GM12892 (cell line): Measurements from ENCODE around the gene PDSS2.

Experiments used
- DNase-seq: peaks from one replicate; pipeline ENCODE4 v3.0.0; 2011; ENCODE audit not compliant: insufficient read length
- FAIRE-seq: peaks from 2 replicates; lab custom pipeline; 2011; peaks lifted over from hg19 to GRCh38; lab: Jason Lieb, UNC
- POLR2A ChIP-seq: IDR thresholded peaks from 2 replicates; pipeline ENCODE4 v1.6.1; 2011; ENCODE audit warnings: low read depth, low read length, control low read depth
- POLR2AphosphoS5 ChIP-seq: IDR thresholded peaks from 2 replicates; pipeline ENCODE4 v1.6.1; 2011; ENCODE audit warnings: low read depth, low read length, control low read depth
- TAF1 ChIP-seq: IDR thresholded peaks from 2 replicates; pipeline ENCODE4 v1.6.1; 2011; ENCODE audit warnings: low read depth, mild to moderate bottlenecking, control low read depth, low read length, borderline replicate concordance

Gene PDSS2

DNA sequence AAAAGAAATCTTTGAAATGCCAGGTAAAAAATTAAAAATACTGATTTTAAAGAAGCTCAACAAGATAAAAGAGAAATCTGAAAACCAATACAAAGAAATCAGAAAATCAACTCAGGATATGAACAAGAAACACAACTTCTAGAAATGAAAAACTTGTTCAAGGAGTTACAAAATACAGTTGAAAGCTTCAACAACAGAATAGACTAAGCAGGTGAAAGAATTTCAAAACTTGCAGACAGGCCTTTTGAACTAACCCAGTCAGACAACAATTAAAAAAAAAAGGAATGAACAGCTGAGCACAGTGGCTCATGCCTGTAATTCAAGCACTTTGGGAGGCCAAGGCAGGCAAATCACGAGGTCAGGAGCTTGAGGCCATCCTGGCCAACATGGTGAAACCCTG lies 57.8 kb downstream of the PDSS2 start:
- no peak for TF ChIP-seq TAF1
- TF ChIP-seq POLR2A: no peak
- no peak for TF ChIP-seq POLR2AphosphoS5
- DNase-seq (no peak), FAIRE-seq (no peak)

GRCh38 chr6:107400616-107401147 lies 58.7 kb downstream of the PDSS2 start:
- FAIRE-seq (peak; percentile 60), DNase-seq (no peak)
- TF ChIP-seq POLR2A (no peak), TAF1 (no peak), POLR2AphosphoS5 (no peak)

- TF ChIP-seq POLR2A: no peak
- FAIRE-seq: no peak
Observed at GRCh38 chr6:107399935-107400334, 59.4 kb downstream of the PDSS2 start.

GRCh38 chr6:107398001-107398400 lies 61.4 kb downstream of the PDSS2 start:
- TF ChIP-seq TAF1 (no peak), POLR2AphosphoS5 (no peak), POLR2A (no peak)
- FAIRE-seq (no peak), DNase-seq (no peak)

More at GRCh38 chr6:107399935-107400334, 59.4 kb downstream of the PDSS2 start:
- DNase-seq: no peak

- no peak for TF ChIP-seq TAF1
- TF ChIP-seq POLR2AphosphoS5: no peak
- FAIRE-seq: no peak
- DNase-seq: no peak
Observed at GRCh38 chr6:107396211-107396610, 63.2 kb downstream of the PDSS2 start.

GRCh38 chr6:107392069-107392468 lies 67.3 kb downstream of the PDSS2 start:
- TF ChIP-seq POLR2AphosphoS5: no peak
- no peak for TF ChIP-seq TAF1
- TF ChIP-seq POLR2A: no peak
- DNase-seq (no peak), FAIRE-seq (no peak)

DNA sequence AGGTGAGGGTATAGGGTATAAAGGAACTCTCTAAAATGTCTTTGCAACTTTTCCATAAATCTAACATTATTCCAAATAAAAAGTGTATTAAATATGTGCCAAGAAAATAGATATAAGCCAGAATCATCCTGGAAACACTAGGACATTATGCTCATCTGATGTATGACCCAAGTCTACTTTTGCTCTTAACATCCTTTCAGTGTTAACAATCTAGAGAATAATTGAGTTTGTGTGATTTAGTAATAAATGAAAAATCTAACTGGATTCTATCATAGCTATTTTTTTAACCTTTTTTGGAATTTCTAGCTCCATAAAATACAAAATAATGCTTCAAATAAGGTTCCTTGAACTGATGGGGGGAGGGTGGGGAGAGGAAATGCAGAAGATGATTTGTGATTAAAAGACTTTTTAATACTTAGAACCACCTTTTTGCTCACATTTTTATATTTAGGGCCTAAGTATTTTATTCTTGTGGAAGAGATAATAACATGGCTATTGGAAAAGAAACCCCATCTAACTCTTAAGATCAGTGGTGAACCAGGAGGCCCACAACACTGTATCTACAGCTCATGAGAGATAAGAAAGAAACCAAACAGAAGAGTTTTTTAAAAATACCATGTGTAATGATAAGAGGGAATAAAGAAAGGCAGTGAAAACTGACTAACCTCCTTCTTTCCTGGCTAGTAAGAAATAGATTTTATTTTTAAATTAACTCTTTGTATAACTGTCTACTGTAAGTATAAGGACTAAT lies 68.5 kb downstream of the PDSS2 start:
- DNase-seq (no peak), FAIRE-seq (no peak)
- TF ChIP-seq POLR2A: no peak
- TF ChIP-seq TAF1: no peak
- no peak for TF ChIP-seq POLR2AphosphoS5

- no peak for TF ChIP-seq POLR2AphosphoS5
- TF ChIP-seq TAF1: no peak
- TF ChIP-seq POLR2A: no peak
- no peak for FAIRE-seq
- no peak for DNase-seq
Observed at GRCh38 chr6:107390056-107390455, 69.3 kb downstream of the PDSS2 start.

- FAIRE-seq (no peak), DNase-seq (no peak)
- TF ChIP-seq POLR2AphosphoS5 (no peak), POLR2A (no peak), TAF1 (no peak)
Observed at GRCh38 chr6:107386904-107387303, 72.5 kb downstream of the PDSS2 start.

- no peak for DNase-seq
- FAIRE-seq: no peak
- TF ChIP-seq POLR2AphosphoS5 (no peak), TAF1 (no peak), POLR2A (no peak)
Observed at GRCh38 chr6:107386340-107386739, 73.0 kb downstream of the PDSS2 start.

DNA sequence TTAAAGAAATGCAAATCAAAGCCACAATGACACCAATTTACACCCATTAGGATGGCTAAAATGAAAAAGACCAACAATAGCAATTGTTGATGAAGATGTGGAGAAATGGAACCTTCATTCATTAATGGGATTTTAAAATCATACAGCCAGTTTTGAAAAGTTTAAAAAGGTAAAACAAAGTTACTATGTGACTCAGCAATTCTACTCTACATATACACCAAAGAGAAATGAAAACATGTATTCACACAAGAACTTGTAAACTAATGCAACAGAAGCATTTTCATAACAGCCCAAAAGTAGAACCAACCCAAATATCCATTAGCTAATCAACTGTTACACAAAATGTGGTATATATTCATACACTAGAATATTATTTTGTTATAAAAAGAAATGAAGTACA lies 75.7 kb downstream of the PDSS2 start:
- TF ChIP-seq POLR2A: no peak
- no peak for TF ChIP-seq POLR2AphosphoS5
- TF ChIP-seq TAF1: no peak
- DNase-seq (no peak), FAIRE-seq (no peak)

DNA sequence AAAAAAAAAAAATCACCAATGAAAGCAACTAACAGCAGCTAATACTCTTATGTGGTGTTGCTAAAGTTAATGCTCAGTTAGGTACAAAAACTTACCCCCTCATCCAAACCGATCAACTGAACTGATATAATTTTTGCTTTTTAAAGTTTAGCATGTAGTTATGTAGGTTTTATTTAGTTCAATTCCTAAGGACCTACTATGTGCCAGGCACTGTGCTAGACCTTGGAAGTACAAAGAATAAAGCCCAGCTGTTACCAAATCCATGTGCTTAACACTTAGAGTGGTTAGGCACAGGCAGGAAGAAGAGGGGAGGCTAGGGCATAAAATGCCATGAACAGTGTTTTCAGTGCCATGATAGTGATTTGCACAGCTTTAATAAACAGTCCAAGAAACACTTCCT lies 85.1 kb downstream of the PDSS2 start:
- DNase-seq (no peak), FAIRE-seq (no peak)
- TF ChIP-seq POLR2A (no peak), POLR2AphosphoS5 (no peak), TAF1 (no peak)

GRCh38 chr6:107369493-107369892 lies 89.9 kb downstream of the PDSS2 start:
- FAIRE-seq (no peak), DNase-seq (no peak)
- TF ChIP-seq POLR2AphosphoS5: no peak
- TF ChIP-seq TAF1: no peak
- TF ChIP-seq POLR2A: no peak
